Measurements from ENCODE around the gene SMYD2. TPM values are rescaled to one million over a fixed set of nuclear protein-coding genes. Genes with fewer than 3 reads are reported as not detected.
"Not testable (repeated sequence)": the region's sequence is repeated elsewhere in the genome, so short reads cannot be mapped to it uniquely, and the experiment has no call there.

SMYD2 gene
- total RNA-seq, 2 experiments from 2014 or later, result 31.1 to 32.8 TPM

GRCh38 chr1:214275700-214276099 is 5.3 kb upstream of the SMYD2 start:
- CTCF ChIA-PET, result interaction anchor here (1.0 to 7.2 kb wide), 3 partner anchors 15 to 56 kb away, joined by 7 to 37 read pairs (median 34); no protein-coding TSS in a partner anchor
- POLR2A ChIA-PET; H3K4me3 Mint-ChIP-seq; H3K9me3 Mint-ChIP-seq; intact Hi-C loops (cut with micrococcal nuclease); DNase-seq; H3K27ac Mint-ChIP-seq; H3K27me3 Mint-ChIP-seq; H3K36me3 Mint-ChIP-seq: not testable (repeated sequence)
- peaks cover 19% of the 10 kb centered on the region for H3K4me1 Mint-ChIP-seq (ENCODE audit: low read depth)

- peaks cover 4% of the 10 kb centered on the region for H3K9me3 Mint-ChIP-seq
- no peak for DNase-seq
- ChIA-PET POLR2A (no interaction called here), CTCF (interaction anchor here (0.7 to 7.2 kb wide), 4 partner anchors 16 to 62 kb away, joined by 4 to 37 read pairs (median 19); no protein-coding TSS in a partner anchor)
- H3K27ac Mint-ChIP-seq, result no peak overlapping the region
- peaks cover 2% of the 10 kb centered on the region for H3K36me3 Mint-ChIP-seq
- H3K27me3 Mint-ChIP-seq, result no peaks in the 10 kb centered on the region
- peaks cover 19% of the 10 kb centered on the region for H3K4me1 Mint-ChIP-seq (ENCODE audit: low read depth)
- intact Hi-C loops (cut with micrococcal nuclease), result no loop called here
- no peak overlapping the region for H3K4me3 Mint-ChIP-seq
Observed at GRCh38 chr1:214276786-214277185, 4.2 kb upstream of the SMYD2 start.

- H3K36me3 Mint-ChIP-seq, result peaks cover 2% of the 10 kb centered on the region
- H3K4me3 Mint-ChIP-seq, result no peak overlapping the region
- no peaks in the 10 kb centered on the region for H3K27me3 Mint-ChIP-seq
- DNase-seq, result no peak
- ChIA-PET POLR2A (no interaction called here), CTCF (interaction anchor here (3.4 to 7.2 kb wide), 3 partner anchors 17 to 55 kb away, joined by 14 to 37 read pairs (median 34); no protein-coding TSS in a partner anchor)
- intact Hi-C loops (cut with micrococcal nuclease), result no loop called here
- H3K27ac Mint-ChIP-seq, result no peak overlapping the region
- H3K9me3 Mint-ChIP-seq, result peaks cover 4% of the 10 kb centered on the region
- peaks cover 20% of the 10 kb centered on the region for H3K4me1 Mint-ChIP-seq (ENCODE audit: low read depth)
Observed at GRCh38 chr1:214277704-214278635, 3.0 kb upstream of the SMYD2 start.

GRCh38 chr1:214280386-214281020 is 456 bp upstream of the SMYD2 start:
- Mint-ChIP-seq H3K4me1 (ENCODE audit: low read depth) (peaks cover 32% of the 10 kb centered on the region), H3K27me3 (no peaks in the 10 kb centered on the region), H3K9me3 (no peaks in the 10 kb centered on the region), H3K36me3 (peaks cover 2% of the 10 kb centered on the region), H3K27ac (peak overlapping the region; percentile 35), H3K4me3 (peak overlapping the region; percentile 73)
- ChIA-PET POLR2A (interaction anchor here (1.4 kb wide), 1 partner anchor 48 kb away, joined by 3 read pairs; no protein-coding TSS in a partner anchor), CTCF (interaction anchor here (1.0 to 7.2 kb wide), 3 partner anchors 19 to 52 kb away, joined by 10 to 34 read pairs (median 14); no protein-coding TSS in a partner anchor)
- DNase-seq, result peak; percentile 33
- intact Hi-C loops (cut with micrococcal nuclease), result loop anchor here (1.0 to 5.0 kb wide), 5 partner anchors 10 to 322 kb away; partner anchors contain the start of gene CENPF

- peaks cover 2% of the 10 kb centered on the region for H3K36me3 Mint-ChIP-seq
- ChIA-PET CTCF (interaction anchor here (1.5 to 2.9 kb wide), 3 partner anchors 20 to 51 kb away, joined by 7 to 16 read pairs (median 15); no protein-coding TSS in a partner anchor), POLR2A (no interaction called here)
- H3K4me3 Mint-ChIP-seq, result peak overlapping the region; percentile 86
- DNase-seq, result no peak
- H3K27me3 Mint-ChIP-seq, result no peaks in the 10 kb centered on the region
- peaks cover 35% of the 10 kb centered on the region for H3K4me1 Mint-ChIP-seq (ENCODE audit: low read depth)
- peak overlapping the region; percentile 77 for H3K27ac Mint-ChIP-seq
- no peaks in the 10 kb centered on the region for H3K9me3 Mint-ChIP-seq
- intact Hi-C loops (cut with micrococcal nuclease), result loop anchor here (1.0 to 5.0 kb wide), 3 partner anchors 28 to 320 kb away; partner anchors contain the start of gene CENPF
Observed at GRCh38 chr1:214281720-214282629, 1.0 kb downstream of the SMYD2 start.

GRCh38 chr1:214282630-214283242 is 1.8 kb downstream of the SMYD2 start:
- ChIA-PET CTCF (interaction anchor here (1.5 to 2.9 kb wide), 3 partner anchors 21 to 50 kb away, joined by 7 to 16 read pairs (median 15); no protein-coding TSS in a partner anchor), POLR2A (no interaction called here)
- Mint-ChIP-seq H3K4me3 (peak overlapping the region; percentile 86), H3K4me1 (ENCODE audit: low read depth) (peaks cover 35% of the 10 kb centered on the region), H3K36me3 (peaks cover 2% of the 10 kb centered on the region), H3K27ac (no peak overlapping the region), H3K27me3 (no peaks in the 10 kb centered on the region), H3K9me3 (no peaks in the 10 kb centered on the region)
- intact Hi-C loops (cut with micrococcal nuclease), result loop anchor here (5.0 kb wide), 2 partner anchors 155 to 320 kb away; partner anchors contain the start of gene CENPF
- DNase-seq, result peak; percentile 38

- peaks cover 12% of the 10 kb centered on the region for H3K36me3 Mint-ChIP-seq
- POLR2A ChIA-PET, result no interaction called here
- DNase-seq, result no peak
- CTCF ChIA-PET, result interaction anchor here (1.1 to 1.4 kb wide), 4 partner anchors 10 to 46 kb away, joined by 3 to 5 read pairs (median 4); no protein-coding TSS in a partner anchor
- H3K9me3 Mint-ChIP-seq, result no peaks in the 10 kb centered on the region
- intact Hi-C loops (cut with micrococcal nuclease), result no loop called here
- H3K4me3 Mint-ChIP-seq, result no peak overlapping the region
- H3K4me1 Mint-ChIP-seq (ENCODE audit: low read depth), result peaks cover 48% of the 10 kb centered on the region
- no peak overlapping the region for H3K27ac Mint-ChIP-seq
- no peaks in the 10 kb centered on the region for H3K27me3 Mint-ChIP-seq
Observed at GRCh38 chr1:214285610-214286440, 4.9 kb downstream of the SMYD2 start.

GRCh38 chr1:214287884-214288283 is 6.9 kb downstream of the SMYD2 start:
- DNase-seq, result no peak
- POLR2A ChIA-PET, result no interaction called here
- no peak overlapping the region for H3K4me3 Mint-ChIP-seq

GRCh38 chr1:214289574-214290272 is 8.8 kb downstream of the SMYD2 start:
- no peak for DNase-seq
- Mint-ChIP-seq H3K27ac (no peak overlapping the region), H3K27me3 (no peaks in the 10 kb centered on the region), H3K4me3 (no peak overlapping the region), H3K4me1 (ENCODE audit: low read depth) (peaks cover 31% of the 10 kb centered on the region), H3K9me3 (no peaks in the 10 kb centered on the region), H3K36me3 (peaks cover 12% of the 10 kb centered on the region)
- CTCF ChIA-PET, result interaction anchor here (1.0 to 1.9 kb wide), 3 partner anchors 13 to 247 kb away, joined by 3 to 4 read pairs (median 3); no protein-coding TSS in a partner anchor
- POLR2A ChIA-PET, result no interaction called here
- intact Hi-C loops (cut with micrococcal nuclease), result loop anchor here (1.0 kb wide), 1 partner anchor 9 kb away; no protein-coding TSS in a partner anchor

More at GRCh38 chr1:214287884-214288283, 6.9 kb downstream of the SMYD2 start:
- Mint-ChIP-seq H3K36me3 (peaks cover 12% of the 10 kb centered on the region), H3K27ac (no peak overlapping the region), H3K27me3 (no peaks in the 10 kb centered on the region), H3K4me1 (ENCODE audit: low read depth) (peaks cover 40% of the 10 kb centered on the region), H3K9me3 (no peaks in the 10 kb centered on the region)
- CTCF ChIA-PET, result no interaction called here
- intact Hi-C loops (cut with micrococcal nuclease), result no loop called here

Measured in activated CD4-positive, alpha-beta memory T cell treated with anti-CD3 and anti-CD28 coated beads for 36 hours (primary cell).